Stimulated activated naive CD4-positive, alpha-beta T cell treated with Interleukin-2 at 50 U/mL for 16 hours (primary cell): ENCODE measurements around the gene FAT1.

ENCODE experiments used
- DNase-seq: peaks from one replicate; lab custom pipeline; 2025; lab: John Stamatoyannopoulos, UW

The FAT1 gene

DNA sequence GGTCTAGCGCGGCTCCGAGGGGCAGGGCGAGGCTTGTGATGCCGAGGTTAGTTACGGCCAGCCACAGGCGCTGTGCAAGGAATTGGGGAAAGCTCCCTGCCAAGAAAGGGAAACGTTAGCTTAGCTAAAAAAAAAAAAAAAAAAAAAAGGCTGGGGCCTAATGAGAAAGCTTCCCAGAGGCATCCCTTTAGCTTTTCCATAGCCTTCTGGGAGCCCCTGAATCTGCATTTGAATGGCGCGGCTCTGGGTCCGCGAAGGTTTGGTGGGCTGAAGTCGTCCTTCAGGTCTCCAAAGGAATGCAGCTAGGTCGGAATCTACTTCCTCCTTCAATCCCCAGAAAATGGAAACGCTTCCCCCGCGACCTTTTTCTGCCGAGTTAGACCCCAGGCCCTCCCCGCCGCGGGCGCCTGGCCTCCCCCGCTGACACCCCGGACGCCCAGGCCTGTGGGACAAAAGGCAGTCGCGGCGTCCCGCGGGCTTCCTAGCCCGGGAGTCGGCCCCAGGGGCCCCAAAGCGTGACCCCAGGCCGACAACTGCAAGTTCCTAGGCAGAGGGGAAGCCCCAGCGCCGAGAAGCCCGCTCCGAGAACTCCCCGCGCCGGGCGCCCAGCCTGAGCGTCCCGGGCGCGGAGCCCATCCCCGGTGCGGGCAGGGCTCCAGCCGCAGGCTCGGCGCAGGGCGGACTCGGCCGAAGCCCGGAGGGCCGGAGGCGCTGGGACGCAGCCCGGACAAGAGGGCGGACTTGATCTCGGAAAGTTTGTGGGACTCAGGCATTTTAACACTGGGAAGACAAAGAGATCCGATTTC is 605 bp upstream of the FAT1 start:
- DNase-seq = no peak

DNA sequence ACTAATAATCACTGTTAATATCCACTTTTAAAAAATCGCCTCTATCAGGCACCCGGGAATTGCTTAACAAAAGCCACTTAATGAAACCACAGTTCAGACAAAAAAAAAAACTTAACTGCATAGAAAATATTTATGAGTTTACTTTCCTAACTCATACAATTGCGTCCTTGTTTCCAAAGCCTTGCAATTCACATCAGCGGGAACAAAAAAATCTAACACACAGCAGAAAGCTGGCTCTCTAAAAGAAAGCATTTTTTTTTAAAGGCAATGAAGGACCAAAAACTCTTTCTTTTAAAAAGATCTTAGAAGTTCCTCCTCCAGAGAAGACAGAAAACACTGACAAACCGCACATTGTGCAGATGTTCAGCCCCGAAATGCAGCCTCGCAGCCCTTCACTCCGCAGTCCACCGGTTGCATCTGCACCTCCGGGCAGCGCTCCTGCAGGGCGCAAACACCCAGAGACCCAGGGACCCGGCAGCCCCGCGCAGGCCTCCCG is 812 bp downstream of the FAT1 start:
- no peak for DNase-seq

DNA sequence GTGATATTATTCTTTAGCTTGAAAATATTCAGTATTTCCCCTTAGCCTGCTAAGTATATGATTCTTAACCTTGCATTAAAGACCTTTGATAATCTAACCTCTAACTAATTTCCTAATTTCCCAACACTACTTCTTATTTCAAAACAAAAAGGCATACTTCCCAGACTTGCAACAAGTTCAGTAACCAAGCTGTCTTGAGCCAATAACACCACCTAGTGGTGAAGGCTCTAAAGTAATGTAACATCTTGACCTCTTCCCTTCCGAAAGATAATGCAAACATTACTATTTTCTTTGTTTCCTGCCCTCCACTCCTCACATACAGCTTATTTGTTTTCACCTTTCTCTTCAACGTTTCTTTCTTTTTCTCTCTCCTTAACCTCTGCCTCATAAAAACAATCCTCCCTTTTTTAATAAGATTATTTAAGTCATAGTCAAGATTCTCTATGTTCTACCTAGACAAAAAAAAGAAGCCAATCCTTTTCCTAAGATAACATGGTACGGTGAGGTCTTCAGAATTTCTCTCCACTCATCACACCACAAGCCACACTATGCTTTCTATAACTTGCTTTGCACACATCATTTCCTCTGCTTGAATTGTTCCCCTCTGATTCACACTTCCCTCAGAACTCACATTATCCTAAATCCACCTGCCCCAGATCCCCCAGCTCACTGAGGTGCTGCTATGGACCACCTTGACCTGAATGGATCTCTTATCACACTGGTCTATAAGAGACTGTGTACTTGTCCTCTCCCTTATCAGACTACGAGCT is 3.5 kb downstream of the FAT1 start:
- DNase-seq = no peak

DNA sequence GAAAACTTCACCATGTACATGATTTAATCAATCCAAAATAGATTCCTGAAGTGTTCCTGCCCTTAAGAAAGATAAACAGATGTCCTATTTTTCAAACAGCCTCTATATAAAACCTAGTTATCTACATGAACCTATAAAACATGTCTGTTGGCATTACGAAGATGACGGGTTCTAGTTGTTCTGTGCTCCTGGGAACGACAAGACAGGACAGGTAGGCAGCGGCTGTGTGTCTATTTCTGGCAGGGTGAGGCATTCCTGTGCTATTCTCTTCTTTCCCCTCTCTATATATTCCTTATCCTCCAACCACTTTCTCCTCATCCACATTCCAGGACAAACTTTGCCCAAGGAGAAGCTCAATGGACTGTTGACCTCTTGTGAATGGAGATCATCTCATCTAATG is 6.1 kb downstream of the FAT1 start:
- DNase-seq = no peak

DNA sequence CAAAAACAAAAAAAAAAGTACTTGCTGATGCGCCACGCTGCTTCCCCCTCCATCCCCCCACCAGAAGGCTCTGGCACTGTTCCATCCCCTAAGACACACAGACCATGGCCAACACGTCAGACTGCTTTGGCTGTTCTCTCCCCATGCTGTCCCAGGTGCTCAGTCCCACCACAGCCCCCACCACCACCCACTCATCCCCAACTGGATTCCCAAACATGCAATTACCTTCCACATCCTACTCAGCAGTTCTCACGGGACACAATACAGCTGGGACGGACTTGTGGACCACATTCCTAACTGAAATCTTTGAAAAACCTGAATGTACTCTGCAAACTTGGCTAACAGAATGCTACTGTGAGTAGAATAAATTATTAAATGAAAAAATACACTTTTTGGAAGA is 8.6 kb downstream of the FAT1 start:
- DNase-seq = no peak

DNA sequence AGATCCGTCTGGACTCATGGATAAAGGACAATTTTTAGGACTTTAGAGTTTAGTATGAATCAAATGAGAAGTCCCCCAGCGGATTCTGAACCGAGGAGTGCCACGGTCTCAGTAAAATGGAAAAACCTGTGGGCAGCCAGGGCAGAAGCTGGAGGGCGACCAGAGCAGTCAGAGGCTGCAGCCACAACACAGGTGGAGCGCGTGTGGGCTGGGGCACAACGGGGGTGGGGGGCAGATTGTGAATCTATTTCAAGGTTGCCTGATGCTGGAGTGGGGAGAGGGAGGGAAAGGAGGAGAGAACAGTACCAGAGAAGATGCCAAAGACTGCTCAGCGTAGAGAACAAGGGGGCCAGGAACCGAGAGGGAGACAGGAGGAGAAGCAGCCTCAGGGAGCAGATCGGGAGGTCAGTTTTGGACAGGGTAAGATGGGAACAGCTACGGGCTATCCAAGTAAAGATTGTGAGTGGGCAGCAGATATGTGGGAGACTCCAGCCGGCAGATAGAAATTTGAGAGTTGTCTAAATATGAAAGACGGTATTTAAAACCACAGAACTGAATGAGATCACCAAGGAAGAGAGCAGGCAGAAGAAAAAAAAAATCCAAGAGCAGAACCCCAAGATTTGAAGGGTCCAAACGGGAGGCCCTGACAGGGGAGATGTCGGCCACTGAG is 9.5 kb downstream of the FAT1 start:
- no peak for DNase-seq

DNA sequence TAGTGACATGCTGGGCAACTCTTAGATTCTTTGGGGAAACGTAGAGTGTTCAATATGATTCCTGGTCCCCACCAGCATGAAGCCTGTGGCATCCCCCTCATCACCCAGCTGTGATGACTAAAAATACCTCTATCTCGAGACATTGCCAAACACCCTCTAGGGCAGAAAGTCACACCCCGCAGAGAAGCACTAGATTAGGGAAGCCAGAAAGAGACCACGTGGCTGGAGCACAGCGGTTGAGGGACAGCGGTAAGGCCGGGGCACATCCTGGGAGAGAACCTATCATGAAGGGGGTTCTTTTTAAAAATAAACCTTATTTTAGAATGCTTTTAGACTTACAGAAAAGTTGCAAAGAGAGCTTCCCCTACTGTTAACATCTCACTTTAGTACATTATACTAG is 11.0 kb downstream of the FAT1 start:
- no peak for DNase-seq

DNA sequence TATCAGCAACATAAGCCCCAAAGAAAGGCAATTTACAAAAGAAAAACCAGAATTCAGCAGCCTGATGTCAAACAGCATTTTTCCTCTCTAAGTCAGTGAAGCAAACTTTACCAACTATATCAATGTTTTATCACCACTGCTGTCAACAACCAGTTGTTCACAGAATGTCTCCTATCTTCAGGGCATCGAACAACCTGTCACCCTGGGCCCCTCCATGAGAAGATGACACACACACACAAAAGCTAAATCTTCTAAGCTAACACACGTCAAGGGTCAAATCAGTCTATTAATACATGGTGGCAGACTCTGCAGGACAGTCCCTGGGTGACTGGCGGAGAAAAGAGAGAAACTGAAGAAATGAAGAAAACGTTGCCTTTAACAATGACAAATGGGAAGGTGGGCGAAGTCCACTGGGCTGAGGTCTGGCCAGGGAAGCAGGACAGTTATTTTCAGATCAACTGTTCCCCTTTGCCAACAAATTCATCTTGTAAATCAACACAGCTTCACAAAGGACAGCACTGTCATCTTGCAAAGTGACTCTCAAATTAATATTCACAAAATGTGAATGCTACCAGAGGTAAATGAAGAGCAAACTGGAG is 13.0 kb downstream of the FAT1 start:
- no peak for DNase-seq

DNA sequence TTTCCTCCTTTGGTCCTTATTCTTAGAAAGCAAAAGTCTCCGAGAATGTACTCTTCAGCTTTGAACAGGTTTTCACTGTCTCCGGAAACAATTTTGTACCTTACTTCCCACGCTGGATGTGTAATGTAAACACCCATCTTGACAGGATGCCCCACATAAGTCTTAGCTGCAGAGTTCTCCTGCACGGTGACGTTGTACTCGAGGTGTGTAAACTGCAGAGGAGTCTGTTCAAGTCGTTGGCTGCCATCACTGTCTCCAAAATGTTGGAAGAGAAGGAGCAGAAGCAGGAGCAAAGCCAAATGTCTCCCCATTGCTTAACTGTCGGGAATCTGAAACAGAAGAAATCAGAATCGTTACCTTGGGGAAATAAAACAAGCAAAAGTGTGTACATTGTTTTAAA is 14.1 kb downstream of the FAT1 start:
- DNase-seq = no peak

DNA sequence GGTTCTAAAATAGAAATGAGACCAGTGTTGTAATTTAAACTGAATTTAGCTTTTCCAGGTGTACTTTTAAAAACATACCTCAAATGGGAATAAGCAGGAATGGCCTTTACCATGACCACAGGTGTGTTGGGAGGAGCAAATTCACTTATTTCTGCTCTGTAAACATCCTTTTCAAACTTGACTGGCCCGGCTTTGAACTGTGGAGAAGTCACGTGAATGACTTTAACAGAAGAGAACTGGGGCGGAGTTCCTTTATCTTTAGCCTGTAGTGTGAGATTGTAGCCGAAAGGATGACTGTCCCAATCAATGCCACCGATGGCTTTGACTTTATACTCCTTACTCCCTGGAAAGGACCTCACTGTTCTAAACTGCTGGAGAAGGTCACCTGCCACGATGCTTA is 15.1 kb downstream of the FAT1 start:
- DNase-seq = no peak

DNA sequence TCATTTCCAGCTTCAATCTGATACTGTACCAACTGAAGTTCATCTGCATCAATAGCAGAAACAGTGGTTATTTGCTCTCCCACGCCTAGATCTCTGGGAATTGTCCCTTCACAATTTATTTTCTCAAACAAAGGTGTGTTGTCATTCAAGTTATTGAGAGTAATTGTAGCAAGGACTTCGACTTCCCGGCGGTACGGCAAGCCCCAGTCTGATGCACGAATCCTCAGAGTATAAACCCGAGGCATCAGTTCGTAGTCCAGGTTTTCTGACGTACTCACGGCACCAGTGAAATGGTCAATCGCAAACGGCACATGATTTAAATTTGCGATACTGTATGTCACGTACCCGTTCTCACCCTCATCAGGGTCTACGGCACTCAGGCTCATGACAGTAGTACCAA is 15.7 kb downstream of the FAT1 start:
- no peak for DNase-seq

DNA sequence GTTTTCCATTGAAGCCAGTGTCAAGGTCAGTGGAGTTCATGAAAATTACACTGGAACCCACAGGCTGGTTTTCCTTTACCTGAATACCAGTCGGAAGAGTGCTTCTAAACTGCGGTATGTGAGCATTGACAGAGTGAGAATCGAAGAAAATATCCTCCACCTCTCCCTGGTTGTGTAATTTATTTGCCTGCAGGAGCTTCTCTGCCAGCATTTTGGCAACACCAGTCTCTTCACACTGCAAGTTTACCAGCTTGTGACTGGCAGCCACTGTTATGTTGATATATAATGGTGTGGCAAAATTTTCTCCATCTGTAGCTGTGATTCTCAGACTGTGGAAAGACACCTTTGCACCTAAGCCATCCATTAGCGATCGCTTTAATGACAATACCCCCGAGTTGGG is 16.1 kb downstream of the FAT1 start:
- no peak for DNase-seq

DNA sequence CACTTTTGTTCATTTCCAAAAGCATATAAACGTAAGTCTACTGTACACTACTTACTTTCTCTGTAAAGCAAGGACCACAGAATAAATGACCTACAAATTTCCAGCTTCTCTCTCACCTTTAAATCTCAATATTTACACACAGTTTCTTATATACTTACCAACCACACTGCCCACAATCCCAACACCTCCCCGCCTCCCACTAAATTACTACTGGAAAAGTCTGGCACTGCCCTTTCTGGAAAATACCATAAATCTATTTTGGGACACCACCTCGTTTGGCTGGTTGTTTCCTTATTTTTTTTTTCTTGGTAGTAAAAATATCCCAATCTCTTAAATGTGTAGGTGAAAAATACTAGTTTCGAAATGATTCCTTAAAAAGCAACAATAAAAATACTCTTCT is 19.6 kb downstream of the FAT1 start:
- no peak for DNase-seq

DNA sequence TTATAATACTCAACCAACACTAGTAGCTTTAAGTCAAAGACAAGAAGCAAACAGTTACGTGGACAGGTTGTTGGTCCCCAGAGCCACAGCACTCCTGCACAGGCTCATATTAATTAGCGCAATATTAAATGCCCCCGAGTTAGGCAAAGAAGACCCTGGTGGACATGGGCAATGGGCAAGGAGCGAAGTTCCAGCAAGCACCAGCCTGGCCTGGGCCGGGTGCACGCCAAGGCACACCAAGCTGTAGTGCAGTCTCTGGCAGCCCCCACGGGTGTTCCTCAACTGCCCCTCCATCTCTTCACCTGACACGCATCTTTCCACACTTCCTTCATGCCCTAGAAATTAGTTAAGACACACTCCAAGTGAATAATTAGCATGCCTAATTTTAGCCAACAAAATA is 20.1 kb downstream of the FAT1 start:
- DNase-seq = no peak

DNA sequence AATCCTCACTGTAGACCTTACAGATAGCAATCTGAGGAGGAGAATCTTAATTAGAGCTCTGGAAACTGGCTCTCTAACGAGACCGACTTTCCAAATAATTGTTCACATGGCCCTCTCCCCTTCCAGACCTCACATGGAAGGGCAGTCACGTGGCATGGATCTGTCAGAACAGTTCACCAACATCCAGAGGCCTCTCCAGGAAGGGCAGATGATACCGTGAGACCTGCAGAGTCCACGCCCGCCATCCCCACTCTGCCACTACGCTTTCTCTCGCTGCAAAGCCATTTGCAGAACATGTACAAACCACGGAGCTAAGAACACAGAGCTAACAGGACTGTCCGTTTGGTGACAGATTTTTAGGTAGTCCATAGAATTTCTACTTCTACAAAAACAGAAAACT is 20.7 kb downstream of the FAT1 start:
- no peak for DNase-seq

DNA sequence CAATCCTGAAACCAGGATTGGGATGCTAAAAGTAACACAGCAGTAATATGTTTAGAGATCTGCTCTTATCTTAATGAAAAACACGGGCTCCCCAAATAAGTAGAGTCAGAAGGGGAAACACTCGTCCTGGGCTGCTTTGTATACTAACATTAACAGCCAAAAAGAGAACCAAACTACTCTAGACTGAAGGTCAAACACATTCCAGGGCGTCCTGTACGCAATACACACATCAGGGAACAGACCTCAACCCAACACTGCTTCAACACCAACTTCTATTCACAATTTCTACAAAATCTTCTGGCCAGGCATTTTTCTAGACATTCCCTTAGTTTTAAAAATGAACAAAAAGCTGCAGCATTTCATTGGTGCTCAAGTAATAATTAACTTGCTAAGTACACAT is 21.4 kb downstream of the FAT1 start:
- no peak for DNase-seq

DNA sequence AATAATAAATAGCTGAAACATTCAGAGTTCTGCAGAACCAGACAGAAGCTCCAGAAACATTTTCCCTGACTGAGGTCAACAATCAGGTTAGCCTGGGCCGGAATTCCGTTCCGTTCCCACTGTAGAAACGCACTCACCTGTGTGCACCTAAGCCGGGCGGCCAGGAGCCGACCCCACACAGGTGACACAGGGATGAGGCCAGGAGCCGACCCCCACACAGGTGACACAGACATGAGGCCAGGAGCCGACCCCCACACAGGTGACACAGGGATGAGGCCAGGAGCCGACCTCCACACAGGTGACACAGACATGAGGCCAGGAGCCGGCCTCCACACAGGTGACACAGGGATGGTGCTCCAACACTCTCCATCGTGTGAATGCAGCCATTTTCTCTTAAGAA is 21.9 kb downstream of the FAT1 start:
- DNase-seq = no peak

DNA sequence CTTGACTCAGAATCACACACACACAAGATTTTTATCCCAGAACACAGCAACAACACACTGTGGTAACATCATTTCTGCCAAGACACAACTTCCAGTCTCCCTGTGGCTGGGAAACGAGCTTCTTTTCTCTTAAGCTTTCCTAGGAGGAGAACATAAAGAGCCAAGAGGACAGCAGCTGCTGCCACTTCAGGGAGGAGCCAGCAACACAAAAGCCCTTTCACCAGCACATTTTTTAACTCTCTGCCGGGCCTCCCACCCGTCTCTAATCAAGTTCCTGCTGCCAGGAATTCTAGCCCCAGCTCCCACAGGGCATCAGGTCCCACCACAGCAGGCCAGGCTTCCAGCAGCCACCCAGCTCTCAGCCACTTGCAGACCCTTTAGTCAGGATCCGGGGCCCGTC is 22.4 kb downstream of the FAT1 start:
- no peak for DNase-seq

DNA sequence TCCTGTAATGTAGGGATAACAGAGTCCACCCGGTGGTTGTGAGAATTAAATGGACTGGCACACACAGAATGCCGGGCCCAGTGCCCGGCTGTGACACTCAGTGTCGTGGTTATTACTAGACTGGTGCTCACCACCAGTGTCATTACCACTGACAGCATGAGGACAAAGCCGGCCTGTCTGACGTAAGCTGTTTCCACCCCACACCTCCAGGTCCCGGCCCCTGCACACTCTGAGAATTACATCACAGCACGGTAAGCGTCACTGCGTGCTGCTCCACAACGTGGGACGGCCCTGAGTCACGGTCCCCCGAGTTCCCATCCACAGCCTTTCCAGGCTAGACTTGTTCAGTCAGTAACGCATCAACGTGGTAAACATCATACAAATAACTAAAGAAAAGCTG is 22.9 kb downstream of the FAT1 start:
- DNase-seq = no peak

DNA sequence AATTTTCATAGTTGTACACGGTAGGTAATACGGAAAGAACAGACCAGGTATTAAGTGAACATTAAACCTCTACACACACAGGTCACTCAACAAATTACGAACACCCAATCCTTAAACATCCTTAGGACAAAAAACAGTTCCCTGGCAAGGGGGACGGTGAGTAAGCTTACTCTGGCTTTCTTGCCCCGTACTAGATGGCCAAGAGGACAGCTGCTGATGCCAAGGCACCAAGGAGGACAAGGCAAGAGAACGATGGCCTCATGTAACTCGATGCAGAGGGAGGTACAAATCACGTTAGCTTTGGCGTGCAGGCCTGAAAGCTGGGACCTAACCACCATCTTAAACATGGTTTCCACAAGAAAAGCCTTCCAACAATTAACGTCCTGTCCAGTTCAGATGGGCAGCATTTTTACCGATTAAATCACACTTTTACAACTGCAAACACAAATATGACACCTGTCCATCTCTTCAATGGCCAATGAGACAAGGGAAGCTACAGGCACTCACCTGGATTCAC is 23.7 kb downstream of the FAT1 start:
- DNase-seq = no peak

DNA sequence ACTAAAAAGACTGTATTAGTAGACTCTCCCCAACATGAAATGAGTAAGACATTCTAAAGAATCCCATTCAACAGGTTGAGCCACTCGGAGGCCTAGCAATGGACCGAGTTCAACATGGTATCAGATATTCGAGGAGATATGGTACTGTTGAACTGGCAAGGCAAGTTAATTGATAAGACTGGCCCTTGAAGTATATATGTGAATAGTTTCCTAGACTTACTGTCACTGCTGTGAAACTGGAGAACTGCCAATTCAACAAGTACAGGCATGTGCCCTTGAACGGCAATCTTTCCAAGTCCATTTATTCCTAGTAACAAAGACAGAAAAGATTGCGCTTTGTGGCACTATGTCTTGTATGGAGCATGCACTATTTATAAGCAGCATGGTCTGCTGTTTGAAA is 24.4 kb downstream of the FAT1 start:
- no peak for DNase-seq

DNA sequence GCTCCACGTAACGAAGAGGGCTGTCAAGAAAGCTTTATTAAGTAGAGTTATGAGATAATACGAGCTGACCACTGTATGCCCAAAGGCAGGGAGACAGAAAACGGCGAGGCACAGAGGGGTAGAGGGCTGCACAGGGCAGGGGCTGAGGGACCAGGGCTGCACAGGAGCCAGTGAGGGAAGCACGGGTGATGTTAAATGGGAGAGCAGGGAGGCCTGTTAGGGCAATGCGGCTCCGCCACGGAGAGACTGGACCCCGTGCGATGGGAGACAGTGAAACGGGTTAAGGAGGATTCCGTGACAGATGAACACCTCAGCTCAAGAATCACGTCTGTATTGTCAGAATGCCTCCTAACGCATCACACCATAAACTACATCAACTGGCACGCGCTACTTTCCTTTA is 25.1 kb downstream of the FAT1 start:
- no peak for DNase-seq
